ENCODE measurements around the gene ZFYVE26.

- TF ChIP-seq, protein P1, sequence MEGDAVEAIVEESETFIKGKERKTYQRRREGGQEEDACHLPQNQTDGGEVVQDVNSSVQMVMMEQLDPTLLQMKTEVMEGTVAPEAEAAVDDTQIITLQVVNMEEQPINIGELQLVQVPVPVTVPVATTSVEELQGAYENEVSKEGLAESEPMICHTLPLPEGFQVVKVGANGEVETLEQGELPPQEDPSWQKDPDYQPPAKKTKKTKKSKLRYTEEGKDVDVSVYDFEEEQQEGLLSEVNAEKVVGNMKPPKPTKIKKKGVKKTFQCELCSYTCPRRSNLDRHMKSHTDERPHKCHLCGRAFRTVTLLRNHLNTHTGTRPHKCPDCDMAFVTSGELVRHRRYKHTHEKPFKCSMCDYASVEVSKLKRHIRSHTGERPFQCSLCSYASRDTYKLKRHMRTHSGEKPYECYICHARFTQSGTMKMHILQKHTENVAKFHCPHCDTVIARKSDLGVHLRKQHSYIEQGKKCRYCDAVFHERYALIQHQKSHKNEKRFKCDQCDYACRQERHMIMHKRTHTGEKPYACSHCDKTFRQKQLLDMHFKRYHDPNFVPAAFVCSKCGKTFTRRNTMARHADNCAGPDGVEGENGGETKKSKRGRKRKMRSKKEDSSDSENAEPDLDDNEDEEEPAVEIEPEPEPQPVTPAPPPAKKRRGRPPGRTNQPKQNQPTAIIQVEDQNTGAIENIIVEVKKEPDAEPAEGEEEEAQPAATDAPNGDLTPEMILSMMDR (IDR thresholded peaks at IDR 0.05): no peak
- TF ChIP-seq POLR2A (IDR thresholded peaks at IDR 0.05): no peak
Observed at GRCh38 chr14:67721875-67722274, 94.5 kb downstream of the ZFYVE26 start.
